ENCODE measurements around the gene TACC3. TPM values are rescaled to one million over a fixed set of nuclear protein-coding genes. Genes with fewer than 3 reads are reported as not detected.

The TACC3 gene
- total and polyA plus RNA-seq, 2 experiments from 2014 or later: 18.1 to 78.2 TPM

GRCh38 chr4:1787411-1788077 lies 66.2 kb downstream of the TACC3 start:
- Histone ChIP-seq H3K27me3 (no peaks in the 10 kb centered on the region), H3K27ac (no peak overlapping the region), H3K4me1 (ENCODE audit: low read depth) (peaks cover 38% of the 10 kb centered on the region), H3K36me3 (no peaks in the 10 kb centered on the region), H3K4me3 (no peak overlapping the region), H3K9me3 (ENCODE audit: low read depth) (no peaks in the 10 kb centered on the region)
- DNase-seq (ENCODE audit: low read depth in 1 of 2, low spot score in 1 of 2): no peak
- no peak for TF ChIP-seq CTCF (IDR thresholded peaks at IDR 0.05; ENCODE audit: low read depth, low read length)

GRCh38 chr4:1788254-1788973 lies 67.1 kb downstream of the TACC3 start:
- no peak for DNase-seq (ENCODE audit: low read depth in 1 of 2, low spot score in 1 of 2)
- H3K9me3 ChIP-seq (ENCODE audit: low read depth): no peaks in the 10 kb centered on the region
- no peak overlapping the region for H3K4me3 ChIP-seq
- H3K36me3 ChIP-seq: no peaks in the 10 kb centered on the region
- no peaks in the 10 kb centered on the region for H3K27me3 ChIP-seq
- peaks cover 35% of the 10 kb centered on the region for H3K4me1 ChIP-seq (ENCODE audit: low read depth)
- H3K27ac ChIP-seq: no peak overlapping the region
- no peak for TF ChIP-seq CTCF (IDR thresholded peaks at IDR 0.05; ENCODE audit: low read depth, low read length)

- Histone ChIP-seq H3K4me1 (ENCODE audit: low read depth) (peaks cover 30% of the 10 kb centered on the region), H3K9me3 (ENCODE audit: low read depth) (no peaks in the 10 kb centered on the region), H3K27me3 (no peaks in the 10 kb centered on the region), H3K27ac (no peak overlapping the region), H3K36me3 (no peaks in the 10 kb centered on the region), H3K4me3 (no peak overlapping the region)
- TF ChIP-seq CTCF (IDR thresholded peaks at IDR 0.05; ENCODE audit: low read depth, low read length): no peak
- no peak for DNase-seq (ENCODE audit: low read depth in 1 of 2, low spot score in 1 of 2)
These were observed 68.2 kb downstream of the TACC3 start for GRCh38 chr4:1789552-1789951.

GRCh38 chr4:1790005-1790404 lies 68.7 kb downstream of the TACC3 start:
- TF ChIP-seq CTCF (IDR thresholded peaks at IDR 0.05; ENCODE audit: low read depth, low read length): no peak
- Histone ChIP-seq H3K27me3 (no peaks in the 10 kb centered on the region), H3K9me3 (ENCODE audit: low read depth) (no peaks in the 10 kb centered on the region), H3K4me3 (no peak overlapping the region), H3K36me3 (no peaks in the 10 kb centered on the region), H3K4me1 (ENCODE audit: low read depth) (peaks cover 25% of the 10 kb centered on the region), H3K27ac (no peak overlapping the region)
- DNase-seq (ENCODE audit: low read depth in 1 of 2, low spot score in 1 of 2): no peak

- H3K4me1 ChIP-seq (ENCODE audit: low read depth): peaks cover 14% of the 10 kb centered on the region
- H3K9me3 ChIP-seq (ENCODE audit: low read depth): no peaks in the 10 kb centered on the region
- H3K4me3 ChIP-seq: no peak overlapping the region
- no peaks in the 10 kb centered on the region for H3K27me3 ChIP-seq
- H3K36me3 ChIP-seq: no peaks in the 10 kb centered on the region
- DNase-seq (ENCODE audit: low read depth in 1 of 2, low spot score in 1 of 2): no peak
- no peak for TF ChIP-seq CTCF (IDR thresholded peaks at IDR 0.05; ENCODE audit: low read depth, low read length)
- peak overlapping the region; percentile 62 for H3K27ac ChIP-seq
These were observed 71.0 kb downstream of the TACC3 start for GRCh38 chr4:1792158-1792831.

Measured in cardiac muscle cell (in vitro differentiated cells and primary cell).